Islet of Langerhans (tissue), 1 donor: ENCODE measurements around the gene TTLL4.
"Not testable (repeated sequence)": the region's sequence is repeated elsewhere in the genome, so short reads cannot be mapped to it uniquely, and the experiment has no call there.

ENCODE experiments used
- FAIRE-seq: peaks from one replicate; lab custom pipeline; 2011; peaks lifted over from hg19 to GRCh38; lab: Jason Lieb, UNC

The TTLL4 gene

DNA sequence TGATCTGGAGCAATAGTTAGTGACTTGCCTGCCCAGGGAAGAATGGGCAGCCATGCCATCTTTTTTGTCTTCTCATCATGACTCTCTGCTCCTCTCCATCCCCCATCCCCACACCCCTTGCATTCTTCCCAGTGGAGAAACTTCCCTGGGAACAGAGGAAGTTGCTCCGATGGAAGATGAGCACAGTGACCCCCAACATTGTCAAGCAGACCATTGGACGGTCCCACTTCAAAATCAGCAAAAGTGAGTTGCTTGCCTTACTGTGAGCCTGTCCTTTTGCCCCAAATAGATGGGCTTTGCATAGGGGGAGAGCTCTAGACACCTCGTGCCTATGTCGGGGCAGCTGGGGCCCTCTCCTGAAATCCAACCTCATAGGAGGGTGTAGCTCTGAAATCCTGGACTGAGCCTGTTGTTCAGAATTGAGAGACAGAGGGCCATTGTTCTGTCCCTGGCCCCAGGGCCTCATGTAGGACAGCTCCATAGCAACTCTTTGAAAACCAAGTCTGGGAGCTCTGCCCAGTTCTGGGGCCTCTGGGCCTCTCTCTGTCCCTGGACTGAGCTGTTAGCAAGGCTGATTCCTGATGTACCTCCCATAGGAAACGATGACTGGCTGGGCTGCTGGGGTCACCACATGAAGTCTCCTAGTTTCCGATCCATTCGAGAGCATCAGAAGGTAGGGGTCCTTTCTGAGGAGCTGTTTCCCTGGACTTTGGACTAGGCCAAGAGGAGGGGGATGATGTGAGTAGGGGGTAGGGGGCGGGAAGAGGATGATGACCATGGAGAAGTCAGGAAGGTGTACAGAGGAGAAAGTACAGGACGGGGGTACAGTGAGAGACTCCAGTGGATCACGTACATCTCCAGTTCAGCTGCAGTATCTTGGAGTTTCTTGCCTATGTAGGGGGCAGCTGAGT, 35.2 kb downstream of the TTLL4 start:
- FAIRE-seq = no peak

DNA sequence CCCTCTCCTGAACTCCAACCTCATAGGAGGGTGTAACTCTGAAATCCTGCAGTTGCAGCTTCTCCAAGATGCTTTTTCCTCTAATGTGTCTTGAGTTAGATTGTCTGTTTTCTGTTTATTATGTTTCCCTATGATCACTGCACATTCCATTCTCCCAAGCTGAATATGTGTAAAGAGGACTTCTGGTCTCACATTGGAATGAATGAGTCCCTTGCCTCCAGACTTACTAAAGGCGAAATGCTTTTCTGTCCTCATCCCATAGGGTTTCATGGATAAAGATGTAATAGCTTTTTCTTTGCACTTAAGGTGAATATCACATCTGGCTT, 35.8 kb downstream of the TTLL4 start:
- FAIRE-seq = no peak

- FAIRE-seq = no peak
These were observed 36.3 kb downstream of the TTLL4 start for GRCh38 chr2:218746960-218747359.

GRCh38 chr2:218748741-218749441, 38.3 kb downstream of the TTLL4 start:
- FAIRE-seq = no peak

- no peak for FAIRE-seq
These were observed 43.6 kb downstream of the TTLL4 start for GRCh38 chr2:218754201-218754600.

GRCh38 chr2:218754781-218755180, 44.1 kb downstream of the TTLL4 start:
- FAIRE-seq = no peak

GRCh38 chr2:218755198-218755566, 44.5 kb downstream of the TTLL4 start:
- FAIRE-seq = no peak

- no peak for FAIRE-seq
These were observed 45.2 kb downstream of the TTLL4 start for GRCh38 chr2:218755567-218756404.

DNA sequence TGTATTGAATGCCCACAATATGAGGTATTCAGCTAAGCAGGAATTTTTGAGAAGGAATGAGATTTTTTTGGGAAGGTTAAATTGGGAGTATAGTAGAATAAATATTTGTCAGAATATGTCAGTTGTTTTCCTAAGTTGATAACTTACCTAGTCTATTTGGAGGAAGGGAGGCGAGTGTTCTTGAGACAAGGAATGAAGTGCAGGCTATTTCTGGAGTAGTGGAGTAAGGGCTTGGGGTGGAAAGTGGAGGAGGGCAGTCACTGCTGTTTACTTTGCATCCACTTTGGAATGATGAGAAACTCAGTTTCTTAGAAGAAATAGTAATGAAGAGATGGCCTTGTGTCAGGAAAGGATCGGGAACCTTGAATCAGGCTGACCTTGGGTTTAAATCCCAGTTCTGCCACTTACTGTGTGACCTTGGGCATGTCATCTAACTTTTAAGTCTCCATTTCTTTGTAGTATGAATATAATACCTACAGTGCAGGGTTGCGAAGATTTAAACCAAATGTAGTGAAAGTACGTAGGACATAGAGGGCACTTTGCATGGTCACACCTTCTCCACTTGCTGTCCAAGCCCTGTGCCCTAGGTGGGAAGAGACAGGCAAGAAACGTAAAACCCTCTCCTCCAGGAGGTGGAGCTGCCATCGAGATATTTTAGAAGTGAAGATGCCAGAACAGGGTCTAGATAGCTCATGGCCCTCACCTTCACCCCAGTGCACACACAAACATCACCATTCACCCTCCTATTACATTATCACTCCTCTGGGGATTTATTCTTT, 46.2 kb downstream of the TTLL4 start:
- no peak for FAIRE-seq

DNA sequence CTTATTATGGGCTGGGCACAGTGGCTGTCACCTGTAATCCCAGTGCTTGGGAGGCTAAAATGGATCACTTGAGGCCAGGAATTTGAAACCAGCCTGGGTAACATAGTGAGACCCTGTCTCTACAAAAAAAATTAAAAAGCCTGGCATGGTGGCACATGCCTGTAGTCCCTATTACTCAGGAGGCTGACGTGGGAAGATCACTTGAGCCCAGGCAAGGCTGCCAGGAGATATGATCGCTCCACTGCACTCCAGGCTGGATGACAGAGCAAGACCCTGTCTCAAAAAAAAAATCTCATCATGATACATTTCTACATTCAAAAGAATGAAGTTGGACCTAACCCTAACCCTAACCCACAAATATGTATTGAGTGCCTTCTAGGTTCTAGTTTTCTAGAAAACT, 51.2 kb downstream of the TTLL4 start:
- FAIRE-seq = no peak

DNA sequence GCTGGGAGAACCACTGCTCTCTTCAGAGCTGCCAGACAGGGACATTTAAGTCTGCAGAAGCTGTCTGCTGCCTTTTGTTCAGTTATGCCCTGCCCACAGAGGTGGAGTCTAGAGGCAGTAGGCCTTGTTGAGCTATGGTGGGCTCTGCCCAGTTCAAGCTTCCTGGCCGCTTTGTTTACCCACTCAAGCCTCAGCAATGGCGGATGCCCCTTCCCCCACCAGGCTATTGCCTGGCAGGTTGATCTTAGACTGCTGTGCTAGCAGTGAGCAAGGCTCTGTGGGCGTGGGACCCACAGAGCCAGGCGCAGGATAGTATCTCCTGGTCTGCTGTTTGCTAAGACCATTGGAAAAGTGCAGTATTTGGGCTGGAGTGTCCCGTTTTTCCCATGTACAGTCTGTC, 62.1 kb downstream of the TTLL4 start:
- FAIRE-seq = not testable (repeated sequence)

DNA sequence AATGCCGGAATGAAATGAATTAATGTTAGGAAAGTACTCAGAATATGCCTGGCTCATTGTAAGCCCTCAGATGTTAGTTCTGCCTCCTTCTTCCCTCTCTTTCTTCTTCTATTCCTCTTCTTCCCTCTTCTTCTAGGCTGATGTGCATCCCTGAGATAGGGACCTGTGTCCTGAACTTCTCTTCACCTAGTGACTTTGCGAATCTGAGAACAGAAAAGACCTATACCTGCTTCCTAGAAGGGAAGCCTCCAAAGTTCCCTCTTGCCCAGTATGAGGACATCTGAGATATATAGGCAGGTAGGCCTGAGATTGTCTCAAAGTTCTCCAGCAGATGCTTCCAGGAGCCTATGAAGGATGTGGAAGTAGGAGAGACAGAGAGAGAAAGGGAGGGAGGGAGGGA, 63.2 kb downstream of the TTLL4 start:
- no peak for FAIRE-seq

GRCh38 chr2:218776488-218776887, 65.9 kb downstream of the TTLL4 start:
- no peak for FAIRE-seq

DNA sequence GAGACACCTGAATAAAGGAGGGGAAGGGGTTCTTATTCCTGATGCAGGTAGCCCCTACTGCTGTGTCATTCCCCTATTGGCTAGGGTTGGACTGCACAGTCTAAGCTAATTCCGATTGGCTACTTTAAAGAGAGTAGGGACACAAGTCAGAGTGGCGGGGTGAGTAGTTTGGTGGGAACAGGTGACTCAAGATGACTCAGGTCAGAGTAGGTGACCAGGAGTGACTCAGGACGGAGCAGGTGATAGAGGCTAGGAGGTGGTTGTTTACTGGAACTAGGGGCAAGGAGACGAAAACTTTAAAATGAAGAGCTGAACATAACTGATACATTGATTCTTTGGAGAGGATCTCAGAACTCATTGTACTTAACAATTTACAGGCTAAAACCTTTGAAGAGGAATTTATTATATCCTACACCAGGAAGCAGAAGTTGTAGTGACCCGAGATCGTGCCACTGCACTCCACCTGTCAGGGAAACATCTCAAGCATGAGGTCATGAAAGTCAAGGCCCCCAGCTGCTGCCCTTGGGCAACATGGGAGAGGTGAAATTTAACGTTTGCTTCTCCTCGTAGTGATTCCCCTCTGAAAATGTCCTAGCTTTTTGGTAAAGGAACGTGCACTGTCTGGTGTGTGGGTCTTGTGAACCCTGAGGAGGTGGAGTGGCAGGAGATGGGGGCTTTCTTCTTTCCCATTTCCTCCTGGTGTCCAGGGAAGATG, 66.8 kb downstream of the TTLL4 start:
- FAIRE-seq = no peak

DNA sequence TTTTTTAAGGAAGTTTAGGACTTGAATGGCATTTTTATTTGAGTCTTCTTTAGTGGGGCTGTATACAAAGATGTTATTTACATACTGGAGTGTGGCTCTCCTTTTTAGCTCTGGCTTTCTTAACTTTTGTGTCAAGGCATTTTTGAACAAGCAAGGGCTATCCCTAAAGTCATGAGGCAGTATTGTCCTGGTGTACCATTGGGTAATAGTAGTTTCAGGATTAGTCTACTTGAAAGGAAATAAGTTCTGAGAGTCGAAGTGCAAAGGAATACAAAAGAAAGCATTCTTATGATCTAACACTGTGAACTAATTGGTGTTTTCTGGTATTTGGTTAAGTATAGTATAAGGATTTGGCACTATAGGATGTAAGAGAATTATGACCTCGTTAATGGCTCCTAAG, 69.4 kb downstream of the TTLL4 start:
- no peak for FAIRE-seq

DNA sequence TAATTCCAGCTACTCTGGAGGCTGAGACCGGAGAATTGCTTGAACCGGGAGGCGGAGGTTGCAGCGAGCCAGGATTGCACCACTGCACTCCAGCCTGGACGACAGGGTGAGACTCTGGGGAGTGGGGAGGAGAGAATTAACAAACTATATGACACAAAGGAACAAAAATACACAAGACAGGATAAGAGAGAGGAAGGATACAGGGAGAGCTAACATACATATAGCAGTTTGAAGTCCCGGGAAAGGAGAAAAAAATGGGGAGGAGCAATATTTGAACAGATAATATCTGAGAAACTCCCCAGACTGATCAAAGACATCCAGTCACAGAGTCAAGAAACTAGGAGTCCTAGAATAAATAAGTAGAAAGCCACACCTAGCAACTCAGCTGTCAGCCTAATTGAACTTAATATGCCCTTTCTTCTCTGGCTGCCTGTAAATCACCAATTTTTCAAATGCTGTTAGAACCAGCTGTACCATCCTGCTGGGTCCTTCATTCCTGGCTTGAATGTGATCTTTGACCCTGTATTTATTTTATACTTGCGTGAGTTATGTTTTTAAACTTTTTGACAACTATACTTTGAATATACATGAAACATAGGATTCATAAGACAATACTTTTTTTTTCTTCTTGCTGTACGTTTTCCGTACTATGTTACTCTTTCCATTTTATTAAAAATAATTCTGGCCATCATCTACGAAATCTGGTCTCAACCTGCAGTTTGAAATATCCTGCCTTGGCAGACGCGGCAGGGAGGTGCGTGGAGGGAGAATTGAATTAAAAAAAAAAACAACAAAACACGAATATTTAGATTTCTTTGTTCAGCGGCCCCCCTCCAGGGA, 70.4 kb downstream of the TTLL4 start:
- peak; percentile 58 for FAIRE-seq

GRCh38 chr2:218781691-218782527, 71.3 kb downstream of the TTLL4 start, which contains the start of gene CYP27A1:
Gene CYP27A1 (plus strand): TSS chr2:218782147. CDS start chr2:218782183, 36 bp downstream.
- FAIRE-seq = no peak

DNA sequence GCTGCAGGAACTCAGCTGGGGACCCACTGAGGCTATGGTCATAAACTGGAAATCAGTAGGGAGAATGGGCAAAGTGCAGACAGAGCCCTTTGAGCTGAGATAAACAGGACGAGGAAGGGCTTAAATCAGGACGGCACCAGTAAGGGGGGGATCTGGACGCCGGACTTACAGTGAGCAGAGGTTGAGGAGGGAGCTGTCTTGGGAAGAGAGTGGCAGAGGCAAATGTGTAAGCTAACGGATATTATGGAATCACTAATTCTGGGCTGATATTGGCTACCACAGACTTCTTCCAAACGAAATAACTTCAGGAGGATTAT, 71.9 kb downstream of the TTLL4 start:
- FAIRE-seq = no peak

- no peak for FAIRE-seq
These were observed 73.1 kb downstream of the TTLL4 start for GRCh38 chr2:218783688-218784087.

- no peak for FAIRE-seq
These were observed 74.5 kb downstream of the TTLL4 start for GRCh38 chr2:218785103-218785502.
